ENCODE data around the gene ACD.

ACD gene

DNA sequence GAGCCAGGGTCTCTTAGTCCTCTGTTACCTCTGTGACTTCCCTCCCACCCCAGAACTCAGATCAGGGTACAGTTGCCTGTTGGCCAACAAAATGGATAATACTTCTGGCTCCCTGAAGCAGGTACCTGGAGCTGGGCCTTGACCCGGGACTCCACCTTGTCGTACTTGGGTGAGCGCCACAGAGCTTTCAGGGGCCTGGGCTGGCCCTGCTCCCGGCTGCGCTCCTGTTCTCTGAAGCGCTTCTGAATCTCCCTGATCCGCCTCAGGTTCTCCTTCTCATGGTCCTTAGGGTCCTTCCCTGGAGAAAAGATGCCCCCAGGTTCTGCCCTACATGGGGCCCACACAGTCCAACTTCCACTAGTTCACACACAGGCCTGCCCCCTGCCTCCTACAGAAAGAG is 4.8 kb upstream of the ACD start:
- DNase-seq (no peak), ATAC-seq (ENCODE audit: insufficient read depth, low read depth) (no peak)
- Histone ChIP-seq H3K4me2 (ENCODE audit: insufficient read depth, low read length) (peak overlapping the region; percentile 29; the same call in 1 of the 2 replicates), H3K27ac (ENCODE audit: low read length) (no peak overlapping the region), H4K20me1 (ENCODE audit: insufficient read depth, low read length) (0 out of 2 replicates have a peak, but pooled peaks cover 2% of the 10 kb centered on the region), H3K4me1 (ENCODE audit: insufficient read depth, low read length) (peaks cover 43% of the 10 kb centered on the region), H3K9ac (ENCODE audit: low read depth, low read length) (no peak overlapping the region), H3K27me3 (ENCODE audit: insufficient read depth, low read length, poor library complexity) (no peaks in the 10 kb centered on the region), H3K9me3 (ENCODE audit: insufficient read depth, low read length, severe bottlenecking) (no peaks in the 10 kb centered on the region), H3K79me2 (ENCODE audit: insufficient read depth, low read length) (peaks cover 11% of the 10 kb centered on the region), H3K4me3 (ENCODE audit: low read depth in 1 of 2, low read length in 2 of 2) (no peak overlapping the region), H2AFZ (ENCODE audit: low read depth, low read length) (no peak overlapping the region), H3K36me3 (ENCODE audit: insufficient read depth, low read length) (peaks cover 27% of the 10 kb centered on the region)
- TF ChIP-seq EZH2 (IDR thresholded peaks at IDR 0.05; ENCODE audit: borderline replicate concordance, low read depth, low read length, severe bottlenecking) = no peak

GRCh38 chr16:67664258-67664657 is 4.2 kb upstream of the ACD start:
- Histone ChIP-seq H4K20me1 (ENCODE audit: insufficient read depth, low read length) (peaks cover 8% of the 10 kb centered on the region; the same call in 1 of the 2 replicates), H3K36me3 (ENCODE audit: insufficient read depth, low read length) (peaks cover 32% of the 10 kb centered on the region), H3K9me3 (ENCODE audit: insufficient read depth, low read length, severe bottlenecking) (no peaks in the 10 kb centered on the region), H3K4me1 (ENCODE audit: insufficient read depth, low read length) (peaks cover 48% of the 10 kb centered on the region), H3K27me3 (ENCODE audit: insufficient read depth, low read length, poor library complexity) (no peaks in the 10 kb centered on the region), H3K4me3 (ENCODE audit: low read depth in 1 of 2, low read length in 2 of 2) (no peak overlapping the region), H3K27ac (ENCODE audit: low read length) (no peak overlapping the region), H3K79me2 (ENCODE audit: insufficient read depth, low read length) (peaks cover 17% of the 10 kb centered on the region), H3K4me2 (ENCODE audit: insufficient read depth, low read length) (peak overlapping the region; percentile 29; the same call in 1 of the 2 replicates), H2AFZ (ENCODE audit: low read depth, low read length) (no peak overlapping the region), H3K9ac (ENCODE audit: low read depth, low read length) (no peak overlapping the region)
- TF ChIP-seq EZH2 (IDR thresholded peaks at IDR 0.05; ENCODE audit: borderline replicate concordance, low read depth, low read length, severe bottlenecking) (no peak), CTCF (IDR thresholded peaks at IDR 0.05; ENCODE audit: borderline replicate concordance, extremely low read depth, low read length, poor library complexity, severe bottlenecking) (no peak)
- DNase-seq (no peak), ATAC-seq (ENCODE audit: insufficient read depth, low read depth) (no peak)

- no peak overlapping the region for H3K4me3 ChIP-seq (ENCODE audit: low read depth in 1 of 2, low read length in 2 of 2)
- ATAC-seq (ENCODE audit: insufficient read depth, low read depth) (no peak), DNase-seq (no peak)
- no peak overlapping the region for H3K9ac ChIP-seq (ENCODE audit: low read depth, low read length)
- H3K4me1 ChIP-seq (ENCODE audit: insufficient read depth, low read length) = peaks cover 52% of the 10 kb centered on the region
- TF ChIP-seq EZH2 (IDR thresholded peaks at IDR 0.05; ENCODE audit: borderline replicate concordance, low read depth, low read length, severe bottlenecking) = no peak
- TF ChIP-seq CTCF (IDR thresholded peaks at IDR 0.05; ENCODE audit: borderline replicate concordance, extremely low read depth, low read length, poor library complexity, severe bottlenecking) = no peak
- H3K27me3 ChIP-seq (ENCODE audit: insufficient read depth, low read length, poor library complexity) = no peaks in the 10 kb centered on the region
- H3K4me2 ChIP-seq (ENCODE audit: insufficient read depth, low read length) = no peak overlapping the region
- H3K27ac ChIP-seq (ENCODE audit: low read length) = no peak overlapping the region
- no peak overlapping the region for H2AFZ ChIP-seq (ENCODE audit: low read depth, low read length)
- H3K9me3 ChIP-seq (ENCODE audit: insufficient read depth, low read length, severe bottlenecking) = no peaks in the 10 kb centered on the region
- H3K79me2 ChIP-seq (ENCODE audit: insufficient read depth, low read length) = peaks cover 21% of the 10 kb centered on the region
- peaks cover 34% of the 10 kb centered on the region for H3K36me3 ChIP-seq (ENCODE audit: insufficient read depth, low read length)
- H4K20me1 ChIP-seq (ENCODE audit: insufficient read depth, low read length) = peaks cover 12% of the 10 kb centered on the region; the same call in 1 of the 2 replicates
These were observed 3.8 kb upstream of the ACD start for GRCh38 chr16:67663877-67664222.

DNA sequence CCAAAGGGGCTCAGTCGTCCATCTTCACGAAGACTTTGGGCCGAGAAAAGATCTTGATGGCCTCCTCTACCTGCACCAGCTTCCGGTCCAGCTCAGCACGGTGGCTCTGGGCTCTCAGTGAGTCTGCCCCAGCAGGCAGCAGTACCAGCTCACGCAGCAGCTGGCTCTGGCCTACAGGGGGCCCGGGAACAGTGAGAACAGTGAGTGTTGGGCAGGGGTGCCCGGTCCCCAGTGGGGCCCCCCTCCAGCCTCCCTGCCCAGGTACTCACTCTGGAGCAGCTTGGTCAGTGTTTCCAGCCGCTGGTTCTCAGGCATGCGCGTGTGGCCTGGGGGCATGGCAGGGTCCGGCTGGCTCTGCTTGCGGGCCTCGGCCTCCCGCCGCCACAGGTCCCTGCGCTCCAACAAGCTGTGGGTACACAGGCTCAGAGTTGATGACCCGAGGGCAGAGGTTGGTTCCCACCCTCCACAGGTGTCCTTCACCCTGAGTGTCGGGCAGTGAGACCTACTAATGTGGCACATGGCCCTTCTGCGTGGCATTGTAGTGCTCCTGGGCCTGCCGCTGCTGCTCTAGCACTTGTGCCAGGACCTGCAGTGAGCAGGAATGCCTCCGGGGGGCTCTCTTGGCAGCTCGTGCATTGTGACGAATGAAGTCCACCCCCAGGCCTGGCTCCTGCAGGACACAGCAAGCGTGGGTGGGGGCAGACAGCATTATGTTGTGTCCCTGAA is 3.3 kb upstream of the ACD start:
- H3K4me2 ChIP-seq (ENCODE audit: insufficient read depth, low read length) = no peak overlapping the region
- H4K20me1 ChIP-seq (ENCODE audit: insufficient read depth, low read length) = peaks cover 17% of the 10 kb centered on the region; the same call in 1 of the 2 replicates
- H3K9me3 ChIP-seq (ENCODE audit: insufficient read depth, low read length, severe bottlenecking) = no peaks in the 10 kb centered on the region
- peak; percentile 61 for TF ChIP-seq CTCF (IDR thresholded peaks at IDR 0.05; ENCODE audit: borderline replicate concordance, extremely low read depth, low read length, poor library complexity, severe bottlenecking)
- TF ChIP-seq EZH2 (IDR thresholded peaks at IDR 0.05; ENCODE audit: borderline replicate concordance, low read depth, low read length, severe bottlenecking) = no peak
- H3K9ac ChIP-seq (ENCODE audit: low read depth, low read length) = no peak overlapping the region
- H3K27ac ChIP-seq (ENCODE audit: low read length) = no peak overlapping the region
- H3K36me3 ChIP-seq (ENCODE audit: insufficient read depth, low read length) = peaks cover 39% of the 10 kb centered on the region
- H2AFZ ChIP-seq (ENCODE audit: low read depth, low read length) = no peak overlapping the region
- H3K79me2 ChIP-seq (ENCODE audit: insufficient read depth, low read length) = peaks cover 26% of the 10 kb centered on the region
- H3K27me3 ChIP-seq (ENCODE audit: insufficient read depth, low read length, poor library complexity) = no peaks in the 10 kb centered on the region
- no peak overlapping the region for H3K4me3 ChIP-seq (ENCODE audit: low read depth in 1 of 2, low read length in 2 of 2)
- ATAC-seq (ENCODE audit: insufficient read depth, low read depth) (no peak), DNase-seq (peak; percentile 54)
- H3K4me1 ChIP-seq (ENCODE audit: insufficient read depth, low read length) = peaks cover 57% of the 10 kb centered on the region
